ENCODE measurements around the gene SLC25A42.

- TF ChIP-seq, protein P1, sequence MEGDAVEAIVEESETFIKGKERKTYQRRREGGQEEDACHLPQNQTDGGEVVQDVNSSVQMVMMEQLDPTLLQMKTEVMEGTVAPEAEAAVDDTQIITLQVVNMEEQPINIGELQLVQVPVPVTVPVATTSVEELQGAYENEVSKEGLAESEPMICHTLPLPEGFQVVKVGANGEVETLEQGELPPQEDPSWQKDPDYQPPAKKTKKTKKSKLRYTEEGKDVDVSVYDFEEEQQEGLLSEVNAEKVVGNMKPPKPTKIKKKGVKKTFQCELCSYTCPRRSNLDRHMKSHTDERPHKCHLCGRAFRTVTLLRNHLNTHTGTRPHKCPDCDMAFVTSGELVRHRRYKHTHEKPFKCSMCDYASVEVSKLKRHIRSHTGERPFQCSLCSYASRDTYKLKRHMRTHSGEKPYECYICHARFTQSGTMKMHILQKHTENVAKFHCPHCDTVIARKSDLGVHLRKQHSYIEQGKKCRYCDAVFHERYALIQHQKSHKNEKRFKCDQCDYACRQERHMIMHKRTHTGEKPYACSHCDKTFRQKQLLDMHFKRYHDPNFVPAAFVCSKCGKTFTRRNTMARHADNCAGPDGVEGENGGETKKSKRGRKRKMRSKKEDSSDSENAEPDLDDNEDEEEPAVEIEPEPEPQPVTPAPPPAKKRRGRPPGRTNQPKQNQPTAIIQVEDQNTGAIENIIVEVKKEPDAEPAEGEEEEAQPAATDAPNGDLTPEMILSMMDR (IDR thresholded peaks at IDR 0.05 in 4 of 5, conservative IDR thresholded peaks at IDR 0.05 in 1 of 5) = no peak
- TF ChIP-seq POLR2A (IDR thresholded peaks at IDR 0.05) = no peak
Observed at GRCh38 chr19:19087676-19088075, 23.9 kb downstream of the SLC25A42 start.
